ENCODE results near the gene TTC39B.

The TTC39B gene

GRCh38 chr9:15311607-15312006, 4.6 kb upstream of the TTC39B start:
- no peak for TF ChIP-seq CTCF (IDR thresholded peaks at IDR 0.05; ENCODE audit: low read depth, low read length)

DNA sequence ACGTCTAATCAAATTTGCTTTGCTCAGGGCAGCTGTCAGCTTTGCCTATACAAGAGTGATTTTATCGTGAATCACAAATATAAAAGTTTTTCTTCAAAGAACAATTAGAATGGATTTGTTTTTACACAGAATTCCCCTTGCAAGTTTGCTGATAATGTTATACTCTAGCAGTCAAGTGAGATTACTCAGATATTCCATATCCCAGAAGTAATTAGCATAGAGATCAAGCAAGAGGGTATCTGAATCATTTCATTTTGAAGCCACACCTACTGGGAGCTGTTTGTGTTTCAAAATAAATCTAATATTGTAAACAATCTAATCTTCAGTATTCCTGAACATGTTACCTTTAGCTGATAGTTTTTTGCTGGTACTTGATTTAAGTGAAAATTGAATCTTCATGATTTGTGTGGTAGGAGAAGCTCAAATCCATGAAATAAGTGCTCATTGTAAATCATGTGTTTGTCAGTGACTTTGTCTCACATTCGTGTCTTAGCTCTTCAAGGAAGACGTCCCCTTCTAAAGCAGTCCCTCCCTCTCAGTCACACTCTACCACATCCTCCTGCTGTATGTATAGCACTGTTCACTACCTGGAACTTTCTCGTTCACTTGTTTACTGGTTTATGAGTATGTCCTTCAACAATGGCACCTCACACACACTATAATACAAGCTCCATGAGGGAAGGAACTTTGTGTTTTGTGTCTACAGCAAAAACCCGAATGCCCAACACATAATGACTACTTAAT, 3.3 kb upstream of the TTC39B start:
- no peak for TF ChIP-seq CTCF (IDR thresholded peaks at IDR 0.05; ENCODE audit: low read depth, low read length)
- no peak overlapping the region for H3K4me3 ChIP-seq (ENCODE audit: low read depth, low read length)

More at GRCh38 chr9:15311607-15312006, 4.6 kb upstream of the TTC39B start:
- no peak overlapping the region for H3K4me3 ChIP-seq (ENCODE audit: low read depth, low read length)

- no peak overlapping the region for H3K4me3 ChIP-seq (ENCODE audit: low read depth, low read length)
- no peak for TF ChIP-seq CTCF (IDR thresholded peaks at IDR 0.05; ENCODE audit: low read depth, low read length)
Measured at GRCh38 chr9:15308511-15308910, 1.5 kb upstream of the TTC39B start.

- H3K4me3 ChIP-seq (ENCODE audit: low read depth, low read length) = peak overlapping the region; percentile 90
- TF ChIP-seq CTCF (IDR thresholded peaks at IDR 0.05; ENCODE audit: low read depth, low read length) = no peak
Measured at GRCh38 chr9:15307523-15307841, 466 bp upstream of the TTC39B start.

GRCh38 chr9:15306068-15306756, 804 bp downstream of the TTC39B start:
- no peak for TF ChIP-seq CTCF (IDR thresholded peaks at IDR 0.05; ENCODE audit: low read depth, low read length)
- peak overlapping the region; percentile 90 for H3K4me3 ChIP-seq (ENCODE audit: low read depth, low read length)

GRCh38 chr9:15305470-15305869, 1.5 kb downstream of the TTC39B start:
- peak overlapping the region; percentile 90 for H3K4me3 ChIP-seq (ENCODE audit: low read depth, low read length)
- no peak for TF ChIP-seq CTCF (IDR thresholded peaks at IDR 0.05; ENCODE audit: low read depth, low read length)

DNA sequence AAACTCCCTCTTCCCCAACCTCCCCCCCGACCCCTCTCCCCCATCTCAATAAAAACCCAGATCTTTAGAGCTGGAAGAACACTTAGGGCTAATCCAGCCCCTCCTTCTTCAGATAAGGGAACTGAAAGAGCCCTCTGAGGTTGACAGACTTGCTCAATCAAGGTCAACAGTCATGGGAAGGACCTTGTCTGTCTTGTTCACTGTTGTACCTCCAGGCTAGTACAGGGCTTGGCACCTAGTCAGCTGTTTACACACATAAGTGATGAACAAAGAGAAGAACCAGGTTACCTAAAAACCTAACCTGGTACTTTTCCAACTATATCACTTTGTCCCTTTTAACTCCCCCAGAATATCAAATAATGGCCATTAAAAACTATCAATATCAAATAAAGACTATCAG, 2.4 kb downstream of the TTC39B start:
- TF ChIP-seq CTCF (IDR thresholded peaks at IDR 0.05; ENCODE audit: low read depth, low read length) = no peak

More for the DNA sequence above, 2.4 kb downstream of the TTC39B start:
- H3K4me3 ChIP-seq (ENCODE audit: low read depth, low read length) = no peak overlapping the region

Measured in WI38 (cell line).